GM18858 (cell line): ENCODE results near the gene RBM47.
"Not testable (repeated sequence)": the region's sequence is repeated elsewhere in the genome, so short reads cannot be mapped to it uniquely, and the experiment has no call there.

ENCODE experiments used
- ATAC-seq: cut with Tn5 transposase; IDR thresholded peaks from one replicate; pipeline ENCODE4 v1.9.1; 2021; ENCODE audit not compliant: unreplicated experiment

The RBM47 gene

GRCh38 chr4:40454816-40455215 lies 174.8 kb downstream of the RBM47 start:
- no peak for ATAC-seq

- ATAC-seq = no peak
Measured at GRCh38 chr4:40453912-40454311, 175.8 kb downstream of the RBM47 start.

- ATAC-seq = no peak
Measured at GRCh38 chr4:40448875-40449274, 180.8 kb downstream of the RBM47 start.

GRCh38 chr4:40446839-40447238 lies 182.8 kb downstream of the RBM47 start:
- ATAC-seq = no peak

GRCh38 chr4:40446261-40446750 lies 183.4 kb downstream of the RBM47 start:
- ATAC-seq = not testable (repeated sequence)

GRCh38 chr4:40445671-40446070 lies 184.0 kb downstream of the RBM47 start:
- no peak for ATAC-seq

- ATAC-seq = no peak
Measured at GRCh38 chr4:40441430-40441829, 188.2 kb downstream of the RBM47 start.

- no peak for ATAC-seq
Measured at GRCh38 chr4:40439519-40439918, 190.1 kb downstream of the RBM47 start.

GRCh38 chr4:40438384-40439026 lies 191.2 kb downstream of the RBM47 start:
- ATAC-seq = no peak

- ATAC-seq = no peak
Measured at GRCh38 chr4:40437741-40438383, 191.8 kb downstream of the RBM47 start.

GRCh38 chr4:40435306-40435705 lies 194.4 kb downstream of the RBM47 start:
- not testable (repeated sequence) for ATAC-seq

GRCh38 chr4:40434126-40434687 lies 195.5 kb downstream of the RBM47 start:
- ATAC-seq = no peak

GRCh38 chr4:40432504-40432903 lies 197.2 kb downstream of the RBM47 start:
- no peak for ATAC-seq

GRCh38 chr4:40427871-40428270 lies 201.8 kb downstream of the RBM47 start:
- ATAC-seq = not testable (repeated sequence)

- ATAC-seq = no peak
Measured at GRCh38 chr4:40427128-40427527, 202.5 kb downstream of the RBM47 start.

- no peak for ATAC-seq
Measured at GRCh38 chr4:40425799-40426574, 203.7 kb downstream of the RBM47 start.

GRCh38 chr4:40423735-40424134 lies 205.9 kb downstream of the RBM47 start:
- ATAC-seq = no peak

- ATAC-seq = no peak
Measured at GRCh38 chr4:40421839-40422708, 207.6 kb downstream of the RBM47 start.

- no peak for ATAC-seq
Measured at GRCh38 chr4:40419231-40419912, 210.3 kb downstream of the RBM47 start.
